Epithelial cell of proximal tubule (primary cell): ENCODE results near the gene ZFYVE19. TPM values are rescaled to one million over a fixed set of nuclear protein-coding genes. Genes with fewer than 3 reads are reported as not detected.

Source experiments
- DNase-seq: peaks from one replicate; pipeline ENCODE4 v3.0.0-alpha.2; 2011; ENCODE audit warnings: low read depth
- H3K4me3 ChIP-seq: 2 replicates; pipeline ENCODE4 v1.5.1; 2011; ENCODE audit warnings: low read depth, mild to moderate bottlenecking, low read length
- CTCF ChIP-seq: conservative IDR thresholded peaks from 2 replicates; pipeline ENCODE4 v1.5.1; 2012; ENCODE audit warnings: low read depth, mild to moderate bottlenecking, low read length
- total RNA-seq: library from RNA; depleted of rRNA; stranded (reverse); fragments of >200 nt; gene quantifications from 2 replicates; pipeline ENCODE4 v1.2.3, GENCODE V29; 2015

ZFYVE19 gene
- total RNA-seq, 1 donor from 2014 or later: 34.8 TPM

- no peak for TF ChIP-seq CTCF
- DNase-seq: no peak
Measured at GRCh38 chr15:40815042-40815698, 8.3 kb downstream of the ZFYVE19 start.

GRCh38 chr15:40819048-40819447 is 12.2 kb downstream of the ZFYVE19 start:
- no peak overlapping the region for H3K4me3 ChIP-seq
- TF ChIP-seq CTCF: no peak
- no peak for DNase-seq

More at GRCh38 chr15:40815042-40815698, 8.3 kb downstream of the ZFYVE19 start:
- no peak overlapping the region for H3K4me3 ChIP-seq

- no peak for DNase-seq
- no peak overlapping the region for H3K4me3 ChIP-seq
- TF ChIP-seq CTCF: no peak
Measured at GRCh38 chr15:40821195-40821594, 14.3 kb downstream of the ZFYVE19 start.

GRCh38 chr15:40823572-40824343 is 16.9 kb downstream of the ZFYVE19 start:
- TF ChIP-seq CTCF: no peak
- no peak for DNase-seq

GRCh38 chr15:40825661-40826422 is 19.0 kb downstream of the ZFYVE19 start:
- no peak overlapping the region for H3K4me3 ChIP-seq
- no peak for TF ChIP-seq CTCF
- peak; percentile 56 for DNase-seq

More at GRCh38 chr15:40823572-40824343, 16.9 kb downstream of the ZFYVE19 start:
- H3K4me3 ChIP-seq: no peak overlapping the region

- no peak for DNase-seq
- no peak for TF ChIP-seq CTCF
- H3K4me3 ChIP-seq: no peak overlapping the region
Measured at GRCh38 chr15:40826423-40827075, 19.7 kb downstream of the ZFYVE19 start.
